HK-2 (cell line): ENCODE measurements around the gene IFT172.
"Not testable (repeated sequence)": the region's sequence is repeated elsewhere in the genome, so short reads cannot be mapped to it uniquely, and the experiment has no call there.

ENCODE experiments used
- DNase-seq: peaks from one replicate; pipeline ENCODE4 v3.0.0-alpha.2; 2018; ENCODE audit not compliant: unreplicated experiment

Gene IFT172

GRCh38 chr2:27493948-27494283 lies 4.4 kb upstream of the IFT172 start:
- DNase-seq: no peak

- no peak for DNase-seq
These were observed 3.0 kb upstream of the IFT172 start for GRCh38 chr2:27492557-27492956.

- peak; percentile 24 for DNase-seq
These were observed 435 bp downstream of the IFT172 start for GRCh38 chr2:27489118-27489497.

- DNase-seq: no peak
These were observed 4.0 kb downstream of the IFT172 start for GRCh38 chr2:27485496-27485895.

- no peak for DNase-seq
These were observed 17.6 kb downstream of the IFT172 start for GRCh38 chr2:27471961-27472360.

GRCh38 chr2:27464443-27464842 lies 25.1 kb downstream of the IFT172 start:
- DNase-seq: no peak

- DNase-seq: no peak
These were observed 28.4 kb downstream of the IFT172 start for GRCh38 chr2:27461118-27461517.

GRCh38 chr2:27453968-27454367 lies 35.6 kb downstream of the IFT172 start:
- DNase-seq: no peak

GRCh38 chr2:27451095-27451494 lies 38.4 kb downstream of the IFT172 start:
- DNase-seq: no peak

- DNase-seq: no peak
These were observed 41.2 kb downstream of the IFT172 start for GRCh38 chr2:27448381-27448780.

- no peak for DNase-seq
These were observed 43.5 kb downstream of the IFT172 start for GRCh38 chr2:27446057-27446456.

GRCh38 chr2:27445615-27446014 lies 43.9 kb downstream of the IFT172 start:
- DNase-seq: no peak

GRCh38 chr2:27445155-27445554 lies 44.4 kb downstream of the IFT172 start:
- no peak for DNase-seq

GRCh38 chr2:27442920-27443282 lies 46.6 kb downstream of the IFT172 start:
- DNase-seq: no peak

GRCh38 chr2:27441958-27442919 lies 47.3 kb downstream of the IFT172 start, which contains the start of gene KRTCAP3:
Gene KRTCAP3 (plus strand): TSS chr2:27442381. CDS start chr2:27442413, 32 bp downstream.
- no peak for DNase-seq

GRCh38 chr2:27441226-27441926 lies 48.2 kb downstream of the IFT172 start:
- no peak for DNase-seq

- DNase-seq: no peak
These were observed 53.9 kb downstream of the IFT172 start for GRCh38 chr2:27435628-27436027.

GRCh38 chr2:27431395-27431794 lies 58.1 kb downstream of the IFT172 start:
- DNase-seq: no peak

- DNase-seq: peak; percentile 90
These were observed 60.5 kb downstream of the IFT172 start for GRCh38 chr2:27428978-27429541.

GRCh38 chr2:27428213-27428977 lies 61.1 kb downstream of the IFT172 start, which contains the start of gene NRBP1:
Gene NRBP1 (plus strand): TSS chr2:27428631. CDS start chr2:27433274, 4,643 bp downstream.
- peak; percentile 88 for DNase-seq

GRCh38 chr2:27427863-27428212 lies 61.7 kb downstream of the IFT172 start:
- no peak for DNase-seq

GRCh38 chr2:27425039-27425438 lies 64.5 kb downstream of the IFT172 start:
- DNase-seq: not testable (repeated sequence)
